ENCODE data around the gene ARMC9. TPM values are rescaled to one million over a fixed set of nuclear protein-coding genes. Genes with fewer than 3 reads are reported as not detected.
A peak's percentile ranks its signal among the peaks of the same experiment; 100 is the strongest.

Gene ARMC9
- total RNA-seq, 6 donors from 2014 or later, result 26.7 to 145 (median 61.0) TPM

- no peaks in the 10 kb centered on the region for H3K9me3 ChIP-seq
- peaks cover 0 to 2% (median under 1%) of the 10 kb centered on the region in 4 donors for H3K4me1 ChIP-seq
- H3K27me3 ChIP-seq, result no peaks in the 10 kb centered on the region
- TF ChIP-seq POLR2AphosphoS5 (IDR thresholded peaks at IDR 0.05) (no peak), POLR2A (IDR thresholded peaks at IDR 0.05) (no peak), CTCF (IDR thresholded peaks at IDR 0.05) (no peak), EP300 (IDR thresholded peaks at IDR 0.05) (no peak)
- no peak for DNase-seq
- no peak for ATAC-seq (ENCODE audit: low FRiP score in 2 of 2)
- H3K4me3 ChIP-seq, result no peak overlapping the region
- WGBS, 2 donors, result 63 to 68% methylated on average over 6 of the region's 6 CpGs
- no peaks in the 10 kb centered on the region for H3K36me3 ChIP-seq
- H3K27ac ChIP-seq, result no peak overlapping the region
Measured at GRCh38 chr2:231223458-231223976, 25.1 kb downstream of the ARMC9 start.

- peak; percentile 71 to 88 (median 78) for TF ChIP-seq CTCF (IDR thresholded peaks at IDR 0.05)
- no peak for TF ChIP-seq POLR2AphosphoS5 (IDR thresholded peaks at IDR 0.05)
- Histone ChIP-seq H3K36me3 (no peaks in the 10 kb centered on the region), H3K4me3 (no peak overlapping the region), H3K27ac (peak overlapping the region in 2 of 4 donors; percentile 1 to 16), H3K9me3 (no peaks in the 10 kb centered on the region), H3K4me1 (peaks cover 0 to 10% (median 1%) of the 10 kb centered on the region in 4 donors), H3K27me3 (no peaks in the 10 kb centered on the region)
- peak; percentile 52 to 73 for DNase-seq
- ATAC-seq (ENCODE audit: low FRiP score in 2 of 2), result peak; percentile 91 to 95
- WGBS, 2 donors, result 60 to 65% methylated on average over 8 to 9 of the region's 12 CpGs
Measured at GRCh38 chr2:231227310-231228162, 29.1 kb downstream of the ARMC9 start.

- no peak for TF ChIP-seq POLR2A (IDR thresholded peaks at IDR 0.05)
- no peak for TF ChIP-seq CTCF (IDR thresholded peaks at IDR 0.05)
- no peak for TF ChIP-seq POLR2AphosphoS5 (IDR thresholded peaks at IDR 0.05)
- no peaks in the 10 kb centered on the region for H3K27me3 ChIP-seq
Measured at GRCh38 chr2:231228223-231228622, 29.8 kb downstream of the ARMC9 start.

GRCh38 chr2:231228974-231229529 lies 30.6 kb downstream of the ARMC9 start:
- DNase-seq, result no peak
- peaks cover 0 to 10% (median 1%) of the 10 kb centered on the region in 4 donors for H3K4me1 ChIP-seq
- H3K27me3 ChIP-seq, result no peaks in the 10 kb centered on the region
- no peaks in the 10 kb centered on the region for H3K9me3 ChIP-seq
- H3K4me3 ChIP-seq, result no peak overlapping the region
- no peak overlapping the region for H3K27ac ChIP-seq
- H3K36me3 ChIP-seq, result no peaks in the 10 kb centered on the region
- 63 to 66% methylated on average over 5 of the region's 5 CpGs for WGBS, 2 donors
- no peak for TF ChIP-seq POLR2AphosphoS5 (IDR thresholded peaks at IDR 0.05)
- no peak for TF ChIP-seq CTCF (IDR thresholded peaks at IDR 0.05)
- no peak for TF ChIP-seq EP300 (IDR thresholded peaks at IDR 0.05)
- no peak for TF ChIP-seq POLR2A (IDR thresholded peaks at IDR 0.05)
- ATAC-seq (ENCODE audit: low FRiP score in 2 of 2), result no peak

More at GRCh38 chr2:231228223-231228622, 29.8 kb downstream of the ARMC9 start:
- Histone ChIP-seq H3K4me1 (peaks cover 0 to 10% (median 1%) of the 10 kb centered on the region in 4 donors), H3K36me3 (no peaks in the 10 kb centered on the region), H3K4me3 (no peak overlapping the region), H3K27ac (no peak overlapping the region), H3K9me3 (no peaks in the 10 kb centered on the region)
- ATAC-seq (ENCODE audit: low FRiP score in 2 of 2), result peak in 1 of 2 donors; percentile 27
- 72 to 75% methylated on average over 8 to 9 of the region's 9 CpGs for WGBS, 2 donors
- DNase-seq, result peak in 1 of 2 donors; percentile 60

Measured in upper lobe of left lung (tissue), 6 donors.